HG03060 (cell line): ENCODE measurements around the gene DTX1.
"Not testable (repeated sequence)": the region's sequence is repeated elsewhere in the genome, so short reads cannot be mapped to it uniquely, and the experiment has no call there.

Experiments used
- ATAC-seq: cut with Tn5 transposase; IDR thresholded peaks from one replicate; pipeline ENCODE4 v1.9.1; 2021; ENCODE audit warnings: low read depth, moderate number of reproducible peaks; ENCODE audit not compliant: unreplicated experiment

The DTX1 gene

GRCh38 chr12:113111247-113111646, 54.7 kb downstream of the DTX1 start:
- ATAC-seq: no peak

GRCh38 chr12:113112043-113112899, 55.7 kb downstream of the DTX1 start:
- no peak for ATAC-seq

GRCh38 chr12:113113397-113113796, 56.9 kb downstream of the DTX1 start:
- ATAC-seq: no peak

GRCh38 chr12:113114447-113115178, 58.1 kb downstream of the DTX1 start:
- ATAC-seq: no peak

- ATAC-seq: no peak
These were observed 59.1 kb downstream of the DTX1 start for GRCh38 chr12:113115455-113116126.

- no peak for ATAC-seq
These were observed 60.3 kb downstream of the DTX1 start for GRCh38 chr12:113116875-113117274.

- not testable (repeated sequence) for ATAC-seq
These were observed 61.2 kb downstream of the DTX1 start for GRCh38 chr12:113117684-113118083.

- no peak for ATAC-seq
These were observed 61.6 kb downstream of the DTX1 start for GRCh38 chr12:113118142-113118541.

- no peak for ATAC-seq
These were observed 63.6 kb downstream of the DTX1 start for GRCh38 chr12:113119980-113120669.

GRCh38 chr12:113120670-113121370, 64.3 kb downstream of the DTX1 start:
- ATAC-seq: no peak

GRCh38 chr12:113127791-113128199, 71.3 kb downstream of the DTX1 start:
- ATAC-seq: no peak

- no peak for ATAC-seq
These were observed 72.5 kb downstream of the DTX1 start for GRCh38 chr12:113128802-113129663.

- no peak for ATAC-seq
These were observed 73.3 kb downstream of the DTX1 start for GRCh38 chr12:113129664-113130456.

- ATAC-seq: no peak
These were observed 74.1 kb downstream of the DTX1 start for GRCh38 chr12:113130457-113131135.

GRCh38 chr12:113131556-113131955, 75.0 kb downstream of the DTX1 start:
- ATAC-seq: no peak

GRCh38 chr12:113133036-113133435, 76.5 kb downstream of the DTX1 start:
- ATAC-seq: no peak

GRCh38 chr12:113133666-113134065, 77.1 kb downstream of the DTX1 start:
- ATAC-seq: no peak

GRCh38 chr12:113134071-113134470, 77.5 kb downstream of the DTX1 start:
- ATAC-seq: no peak
